ENCODE results near the gene APOC4. TPM values are rescaled to one million over a fixed set of nuclear protein-coding genes. Genes with fewer than 3 reads are reported as not detected.

The APOC4 gene
- polyA plus RNA-seq, 2 of the 4 experiments (the other 2 are of a cell fraction), result not detected

DNA sequence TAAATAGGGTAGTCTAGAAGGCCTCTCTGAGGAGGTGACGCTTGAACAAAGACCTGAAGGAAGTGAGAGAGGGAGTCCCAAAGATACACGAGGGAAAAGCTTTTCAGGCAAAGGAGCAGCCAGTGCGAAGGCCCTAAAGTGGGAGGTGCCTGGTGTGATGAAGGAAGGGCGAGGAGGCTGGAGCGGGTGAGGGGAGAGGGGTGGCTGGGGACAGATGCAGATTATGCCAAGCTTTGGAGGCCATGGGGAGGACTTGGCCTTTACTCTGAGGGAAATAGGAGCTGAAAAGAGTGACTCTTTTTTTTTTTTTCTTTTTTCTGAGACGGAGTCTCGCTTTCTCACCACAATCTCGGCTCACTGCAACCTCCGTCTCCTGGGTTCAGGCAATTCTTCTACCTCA, 16.1 kb downstream of the APOC4 start:
- H3K4me2 ChIP-seq, result no peak overlapping the region
- no peak overlapping the region for H3K27ac ChIP-seq
- 87% methylated on average over 9 of the region's 9 CpGs for WGBS (ENCODE audit: missing lambda C conversion rate)
- no peaks in the 10 kb centered on the region for H3K9me3 ChIP-seq
- CTCF ChIA-PET, result interaction anchor here (0.6 to 3.2 kb wide), 9 partner anchors 9 to 387 kb away, joined by 3 to 15 read pairs (median 3); no protein-coding TSS in a partner anchor
- no peak for ATAC-seq
- TF ChIP-seq BHLHE40 (IDR thresholded peaks at IDR 0.05; ENCODE audit: low read depth, low read length) (no peak), SMC3 (IDR thresholded peaks at IDR 0.05) (no peak), NR3C1 (IDR thresholded peaks at IDR 0.05) (no peak), POLR2AphosphoS2 (conservative IDR thresholded peaks at IDR 0.05; ENCODE audit: low read length) (no peak), CBX2 (IDR thresholded peaks at IDR 0.05; ENCODE audit: borderline replicate concordance, low read depth) (no peak), POLR2A (IDR thresholded peaks at IDR 0.05; ENCODE audit: low read length) (no peak), ZNF302 (CRISPR knock-in tag; IDR thresholded peaks at IDR 0.05) (no peak), CEBPB (IDR thresholded peaks at IDR 0.05) (no peak), EHMT2 (IDR thresholded peaks at IDR 0.05; ENCODE audit: low read depth) (no peak), ZSCAN20 (CRISPR knock-in tag; IDR thresholded peaks at IDR 0.05) (no peak), ZC3H11A (IDR thresholded peaks at IDR 0.05) (no peak), MAZ (IDR thresholded peaks at IDR 0.05; ENCODE audit: borderline replicate concordance, low read depth, low read length) (no peak), PHF8 (IDR thresholded peaks at IDR 0.05; ENCODE audit: borderline replicate concordance, low read depth) (no peak)
- TF ChIP-seq, protein P1, sequence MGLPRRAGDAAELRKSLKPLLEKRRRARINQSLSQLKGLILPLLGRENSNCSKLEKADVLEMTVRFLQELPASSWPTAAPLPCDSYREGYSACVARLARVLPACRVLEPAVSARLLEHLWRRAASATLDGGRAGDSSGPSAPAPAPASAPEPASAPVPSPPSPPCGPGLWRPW (IDR thresholded peaks at IDR 0.05), result no peak
- TF ChIP-seq, protein P2, sequence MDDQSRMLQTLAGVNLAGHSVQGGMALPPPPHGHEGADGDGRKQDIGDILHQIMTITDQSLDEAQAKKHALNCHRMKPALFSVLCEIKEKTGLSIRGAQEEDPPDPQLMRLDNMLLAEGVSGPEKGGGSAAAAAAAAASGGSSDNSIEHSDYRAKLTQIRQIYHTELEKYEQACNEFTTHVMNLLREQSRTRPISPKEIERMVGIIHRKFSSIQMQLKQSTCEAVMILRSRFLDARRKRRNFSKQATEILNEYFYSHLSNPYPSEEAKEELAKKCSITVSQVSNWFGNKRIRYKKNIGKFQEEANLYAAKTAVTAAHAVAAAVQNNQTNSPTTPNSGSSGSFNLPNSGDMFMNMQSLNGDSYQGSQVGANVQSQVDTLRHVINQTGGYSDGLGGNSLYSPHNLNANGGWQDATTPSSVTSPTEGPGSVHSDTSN (IDR thresholded peaks at IDR 0.05), result no peak
- TF ChIP-seq, protein P3, sequence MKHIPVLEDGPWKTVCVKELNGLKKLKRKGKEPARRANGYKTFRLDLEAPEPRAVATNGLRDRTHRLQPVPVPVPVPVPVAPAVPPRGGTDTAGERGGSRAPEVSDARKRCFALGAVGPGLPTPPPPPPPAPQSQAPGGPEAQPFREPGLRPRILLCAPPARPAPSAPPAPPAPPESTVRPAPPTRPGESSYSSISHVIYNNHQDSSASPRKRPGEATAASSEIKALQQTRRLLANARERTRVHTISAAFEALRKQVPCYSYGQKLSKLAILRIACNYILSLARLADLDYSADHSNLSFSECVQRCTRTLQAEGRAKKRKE (CRISPR knock-in tag; IDR thresholded peaks at IDR 0.05; ENCODE audit: low read depth), result no peak
- TF ChIP-seq, protein P4, sequence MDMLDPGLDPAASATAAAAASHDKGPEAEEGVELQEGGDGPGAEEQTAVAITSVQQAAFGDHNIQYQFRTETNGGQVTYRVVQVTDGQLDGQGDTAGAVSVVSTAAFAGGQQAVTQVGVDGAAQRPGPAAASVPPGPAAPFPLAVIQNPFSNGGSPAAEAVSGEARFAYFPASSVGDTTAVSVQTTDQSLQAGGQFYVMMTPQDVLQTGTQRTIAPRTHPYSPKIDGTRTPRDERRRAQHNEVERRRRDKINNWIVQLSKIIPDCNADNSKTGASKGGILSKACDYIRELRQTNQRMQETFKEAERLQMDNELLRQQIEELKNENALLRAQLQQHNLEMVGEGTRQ (IDR thresholded peaks at IDR 0.05), result no peak
- no peak for FAIRE-seq
- H3K4me3 ChIP-seq, result no peak overlapping the region
- H3K4me1 ChIP-seq, result peaks cover 23% of the 10 kb centered on the region
- DNase-seq (ENCODE audit: low read depth in 1 of 2, low spot score in 1 of 2), result no peak
- POLR2A ChIA-PET, result no interaction called here

GRCh38 chr19:44959691-44960090, 17.7 kb downstream of the APOC4 start:
- ChIA-PET POLR2A (no interaction called here), CTCF (interaction anchor here (0.8 to 5.2 kb wide), 8 partner anchors 8 to 140 kb away, joined by 3 to 33 read pairs (median 3); partner anchors contain the start of gene CLASRP)
- WGBS (ENCODE audit: missing lambda C conversion rate), result 95% methylated on average over 5 of the region's 5 CpGs
- Histone ChIP-seq H3K4me3 (no peak overlapping the region), H3K9me3 (no peaks in the 10 kb centered on the region), H3K4me1 (peaks cover 16% of the 10 kb centered on the region), H3K4me2 (no peak overlapping the region), H3K27ac (no peak overlapping the region)
- TF ChIP-seq POLR2A (IDR thresholded peaks at IDR 0.05; ENCODE audit: low read length), result no peak
- TF ChIP-seq ESRRA (IDR thresholded peaks at IDR 0.05; ENCODE audit: borderline replicate concordance, low read length), result no peak
- TF ChIP-seq, protein P5, sequence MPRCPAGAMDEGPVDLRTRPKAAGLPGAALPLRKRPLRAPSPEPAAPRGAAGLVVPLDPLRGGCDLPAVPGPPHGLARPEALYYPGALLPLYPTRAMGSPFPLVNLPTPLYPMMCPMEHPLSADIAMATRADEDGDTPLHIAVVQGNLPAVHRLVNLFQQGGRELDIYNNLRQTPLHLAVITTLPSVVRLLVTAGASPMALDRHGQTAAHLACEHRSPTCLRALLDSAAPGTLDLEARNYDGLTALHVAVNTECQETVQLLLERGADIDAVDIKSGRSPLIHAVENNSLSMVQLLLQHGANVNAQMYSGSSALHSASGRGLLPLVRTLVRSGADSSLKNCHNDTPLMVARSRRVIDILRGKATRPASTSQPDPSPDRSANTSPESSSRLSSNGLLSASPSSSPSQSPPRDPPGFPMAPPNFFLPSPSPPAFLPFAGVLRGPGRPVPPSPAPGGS (IDR thresholded peaks at IDR 0.05), result no peak
- TF ChIP-seq MAFK (IDR thresholded peaks at IDR 0.05; ENCODE audit: partially characterized antibody), result no peak
- TF ChIP-seq HOXB5 (CRISPR knock-in tag; IDR thresholded peaks at IDR 0.05), result no peak
- TF ChIP-seq RCOR1 (IDR thresholded peaks at IDR 0.05; ENCODE audit: low read depth, low read length), result no peak
- no peak for DNase-seq (ENCODE audit: low read depth in 1 of 2, low spot score in 1 of 2)
- no peak for ATAC-seq
- no peak for FAIRE-seq

All from A549 (cell line).